B cell (primary cell): ENCODE data around the gene RIN3.

ENCODE experiments used
- CTCF ChIP-seq: fragments of 200-600 bp; IDR thresholded peaks from one replicate; pipeline ENCODE4 v1.8.0; 2022; ENCODE audit warnings: antibody characterized with exemption, mild to moderate bottlenecking
- EZH2 ChIP-seq: IDR thresholded peaks from 2 replicates; pipeline ENCODE4 v1.6.1; 2012; ENCODE audit warnings: borderline replicate concordance, low read depth, mild to moderate bottlenecking, moderate library complexity, low read length; ENCODE audit not compliant: insufficient read depth, poor library complexity, severe bottlenecking

GRCh38 chr14:92719890-92720323 lies 206.3 kb downstream of the RIN3 start:
- TF ChIP-seq CTCF (no peak), EZH2 (no peak)
